Breast epithelium (tissue), 3 donors: ENCODE measurements around the gene MAN1A1.

ENCODE experiments used
- POLR2A ChIP-seq: fragments of 450-650 bp; IDR thresholded peaks from one replicate; pipeline ENCODE4 v1.6.1; 2016; ENCODE audit warnings: antibody characterized with exemption, mild to moderate bottlenecking, moderate library complexity
- TF ChIP-seq, protein P1 (sequence below), 3 donors: fragments of 450-650 bp; IDR thresholded peaks; one replicate each; pipeline ENCODE4 v1.5.1; 2016 to 2017; ENCODE audit warnings: antibody characterized with exemption in 3 of 3, mild to moderate bottlenecking in 3 of 3, moderate library complexity in 3 of 3

DNA sequence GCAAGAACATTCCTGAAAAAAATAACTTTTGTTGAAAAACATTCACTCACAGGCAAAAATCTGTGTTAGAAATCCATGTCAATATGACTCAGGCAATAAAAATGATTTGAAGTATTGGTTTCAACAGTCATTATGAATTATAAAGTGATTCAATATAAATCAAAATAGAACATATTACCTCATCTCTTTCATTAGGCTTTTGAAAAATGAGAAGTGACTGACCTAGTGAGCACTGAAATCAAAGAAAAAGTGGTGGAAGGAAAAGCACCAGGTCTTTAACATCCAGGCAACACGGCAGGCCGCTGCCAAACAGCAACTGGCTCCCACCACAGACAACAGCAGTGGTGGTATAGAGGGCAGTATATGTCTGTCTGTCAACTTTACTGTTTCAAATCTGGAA, 68.9 kb downstream of the MAN1A1 start:
- no peak for TF ChIP-seq POLR2A
- TF ChIP-seq, protein P1, sequence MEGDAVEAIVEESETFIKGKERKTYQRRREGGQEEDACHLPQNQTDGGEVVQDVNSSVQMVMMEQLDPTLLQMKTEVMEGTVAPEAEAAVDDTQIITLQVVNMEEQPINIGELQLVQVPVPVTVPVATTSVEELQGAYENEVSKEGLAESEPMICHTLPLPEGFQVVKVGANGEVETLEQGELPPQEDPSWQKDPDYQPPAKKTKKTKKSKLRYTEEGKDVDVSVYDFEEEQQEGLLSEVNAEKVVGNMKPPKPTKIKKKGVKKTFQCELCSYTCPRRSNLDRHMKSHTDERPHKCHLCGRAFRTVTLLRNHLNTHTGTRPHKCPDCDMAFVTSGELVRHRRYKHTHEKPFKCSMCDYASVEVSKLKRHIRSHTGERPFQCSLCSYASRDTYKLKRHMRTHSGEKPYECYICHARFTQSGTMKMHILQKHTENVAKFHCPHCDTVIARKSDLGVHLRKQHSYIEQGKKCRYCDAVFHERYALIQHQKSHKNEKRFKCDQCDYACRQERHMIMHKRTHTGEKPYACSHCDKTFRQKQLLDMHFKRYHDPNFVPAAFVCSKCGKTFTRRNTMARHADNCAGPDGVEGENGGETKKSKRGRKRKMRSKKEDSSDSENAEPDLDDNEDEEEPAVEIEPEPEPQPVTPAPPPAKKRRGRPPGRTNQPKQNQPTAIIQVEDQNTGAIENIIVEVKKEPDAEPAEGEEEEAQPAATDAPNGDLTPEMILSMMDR (IDR thresholded peaks at IDR 0.05): no peak
